GM23338 (cell line): ENCODE results near the gene NR5A2. TPM values are rescaled to one million over a fixed set of nuclear protein-coding genes. Genes with fewer than 3 reads are reported as not detected.

Experiments
- ATAC-seq: fragments of 200-7000 bp; cut with Tn5 transposase; 3 replicates; pipeline ENCODE4 v1.9.1; 2020
- DNase-seq: peaks from one replicate; pipeline ENCODE4 v3.0.0-alpha.2; 2015; ENCODE audit warnings: low spot score
- H2AFZ ChIP-seq: fragments of 200-600 bp; sonication (generic); 2 replicates; pipeline ENCODE4 v1.8.0; 2016; ENCODE audit warnings: antibody characterized with exemption, mild to moderate bottlenecking, moderate library complexity
- H3F3A ChIP-seq: fragments of 200-600 bp; sonication (generic); replicated peaks from 2 replicates; pipeline ENCODE4 v1.8.0; 2017; ENCODE audit warnings: antibody characterized with exemption, mixed run types, low read depth
- H3K27ac ChIP-seq: fragments of 200-600 bp; sonication (generic); 2 replicates; pipeline ENCODE4 v1.6.1; 2016; ENCODE audit warnings: low read depth
- H3K27me3 ChIP-seq: fragments of 200-600 bp; sonication (generic); 2 replicates; pipeline ENCODE4 v1.8.0; 2016; ENCODE audit warnings: mild to moderate bottlenecking, mixed run types, moderate library complexity; ENCODE audit not compliant: insufficient read depth
- H3K36me3 ChIP-seq: fragments of 200-600 bp; sonication (generic); 2 replicates; pipeline ENCODE4 v1.8.0; 2016; ENCODE audit warnings: mild to moderate bottlenecking; ENCODE audit not compliant: insufficient read depth
- H3K4me1 ChIP-seq: fragments of 200-600 bp; sonication (generic); 2 replicates; pipeline ENCODE4 v1.8.0; 2016; ENCODE audit warnings: mild to moderate bottlenecking, moderate library complexity; ENCODE audit not compliant: insufficient read depth
- H3K4me2 ChIP-seq: fragments of 200-600 bp; sonication (generic); 2 replicates; pipeline ENCODE4 v1.7.1; 2017; ENCODE audit warnings: mixed run types
- H3K4me3 ChIP-seq: fragments of 200-600 bp; sonication (generic); 2 replicates; pipeline ENCODE4 v1.6.1; 2016; ENCODE audit warnings: mixed run types
- H3K79me2 ChIP-seq: fragments of 200-600 bp; sonication (generic); replicated peaks from 2 replicates; pipeline ENCODE4 v1.8.0; 2017; ENCODE audit warnings: mild to moderate bottlenecking; ENCODE audit not compliant: insufficient read depth
- H3K9me2 ChIP-seq: fragments of 200-600 bp; sonication (generic); 2 replicates; pipeline ENCODE4 v1.8.0; 2017; ENCODE audit not compliant: insufficient read depth
- H4K20me1 ChIP-seq: fragments of 200-600 bp; sonication (generic); replicated peaks from 2 replicates; pipeline ENCODE4 v1.8.0; 2017; ENCODE audit warnings: mild to moderate bottlenecking; ENCODE audit not compliant: insufficient read depth
- H3K27ac Mint-ChIP-seq: 2 replicates; pipeline ENCODE4 v1.8.0; 2020; ENCODE audit warnings: inconsistent platforms, mild to moderate bottlenecking, moderate library complexity, mixed read lengths
- H3K27me3 Mint-ChIP-seq: 3 replicates; pipeline ENCODE4 v1.8.0; 2022; ENCODE audit warnings: low read depth, mild to moderate bottlenecking, moderate library complexity, mixed read lengths, inconsistent platforms; ENCODE audit not compliant: insufficient read depth, poor library complexity
- H3K36me3 Mint-ChIP-seq: 3 replicates; pipeline ENCODE4 v1.8.0; 2021; ENCODE audit warnings: low read depth, mild to moderate bottlenecking, inconsistent platforms, moderate library complexity, mixed read lengths
- H3K4me1 Mint-ChIP-seq: 3 replicates; pipeline ENCODE4 v1.8.0; 2020; ENCODE audit warnings: mild to moderate bottlenecking, inconsistent platforms, mixed read lengths
- H3K4me3 Mint-ChIP-seq: 3 replicates; pipeline ENCODE4 v1.8.0; 2021; ENCODE audit warnings: moderate library complexity, mild to moderate bottlenecking, inconsistent platforms, mixed read lengths
- H3K9me3 Mint-ChIP-seq: 3 replicates; pipeline ENCODE4 v1.8.0; 2020; ENCODE audit warnings: moderate library complexity, mild to moderate bottlenecking, inconsistent platforms, mixed read lengths
- CREB1 ChIP-seq: fragments of 250-450 bp; sonication (Bioruptor Pico); IDR thresholded peaks from 2 replicates; pipeline ENCODE4 v1.5.0; 2020; ENCODE audit warnings: low read depth, mild to moderate bottlenecking, moderate library complexity
- EZH2 ChIP-seq: fragments of 200-600 bp; sonication (generic); IDR thresholded peaks from one replicate; pipeline ENCODE4 v1.8.0; 2017; ENCODE audit warnings: antibody characterized with exemption, mild to moderate bottlenecking, low read depth; ENCODE audit not compliant: unreplicated experiment
- EZH2phosphoT487 ChIP-seq: fragments of 200-600 bp; sonication (generic); IDR thresholded peaks from one replicate; pipeline ENCODE4 v1.8.1; 2018; ENCODE audit warnings: antibody characterized with exemption; ENCODE audit not compliant: unreplicated experiment
- JUNB ChIP-seq: IDR thresholded peaks from one replicate; pipeline ENCODE4 v1.6.1; 2016; ENCODE audit warnings: antibody characterized with exemption; ENCODE audit not compliant: unreplicated experiment
- NANOG ChIP-seq: IDR thresholded peaks from 2 replicates; pipeline ENCODE4 v1.6.1; 2016; ENCODE audit warnings: antibody characterized with exemption, borderline replicate concordance
- POLR2AphosphoS5 ChIP-seq: IDR thresholded peaks from 2 replicates; pipeline ENCODE4 v1.6.1; 2016; ENCODE audit warnings: antibody characterized with exemption, low read depth
- STAT1 ChIP-seq: IDR thresholded peaks from one replicate; pipeline ENCODE4 v1.6.1; 2016; ENCODE audit warnings: antibody characterized with exemption; ENCODE audit not compliant: unreplicated experiment
- ZNF114 ChIP-seq: fragments of 250-450 bp; sonication (Bioruptor Pico); IDR thresholded peaks from 2 replicates; pipeline ENCODE4 v1.5.0; 2020; ENCODE audit warnings: mild to moderate bottlenecking, moderate library complexity
- ZNF331 ChIP-seq: fragments of 250-450 bp; sonication (Bioruptor Pico); IDR thresholded peaks from 2 replicates; pipeline ENCODE4 v1.5.0; 2020; ENCODE audit warnings: low read depth, mild to moderate bottlenecking, moderate library complexity
- polyA plus RNA-seq: library from polyadenylated mRNA; unstranded; fragments of >200 nt; fragmentation: Nextera tagmentation; extraction: Ambion mirVana; gene quantifications from 2 replicates; pipeline ENCODE4 v1.2.1, GENCODE V29; 2016
- total RNA-seq: library from RNA; depleted of rRNA; stranded (reverse); fragments of >200 nt; shearing (Covaris generic); gene quantifications from 2 replicates; pipeline ENCODE4 v1.2.3, GENCODE V29; 2014
- TF ChIP-seq, protein P1 (sequence below): IDR thresholded peaks from 2 replicates; pipeline ENCODE4 v1.6.1; 2016; ENCODE audit warnings: antibody characterized with exemption
- TF ChIP-seq, protein P2 (sequence below): IDR thresholded peaks from one replicate; pipeline ENCODE4 v1.6.1; 2018; ENCODE audit warnings: antibody characterized with exemption; ENCODE audit not compliant: unreplicated experiment
- TF ChIP-seq, protein P3 (sequence below), 2 experiments: fragments of 200-600 bp in 1 of 2; sonication (generic) in 1 of 2; conservative IDR thresholded peaks; 2 replicates each; pipeline versions ENCODE4 v1.5.1 to v1.6.1; 2016 to 2017; ENCODE audit warnings: antibody characterized with exemption in 2 of 2, low read depth in 2 of 2, mild to moderate bottlenecking in 2 of 2, moderate library complexity in 1 of 2
- TF ChIP-seq, protein P4 (sequence below): fragments of 250-450 bp; sonication (Bioruptor Pico); IDR thresholded peaks from 2 replicates; pipeline ENCODE4 v1.5.0; 2020; ENCODE audit warnings: mild to moderate bottlenecking, moderate library complexity

NR5A2 gene
- total and polyA plus RNA-seq, 2 experiments from 2014 or later = 4.4 to 13.1 TPM

DNA sequence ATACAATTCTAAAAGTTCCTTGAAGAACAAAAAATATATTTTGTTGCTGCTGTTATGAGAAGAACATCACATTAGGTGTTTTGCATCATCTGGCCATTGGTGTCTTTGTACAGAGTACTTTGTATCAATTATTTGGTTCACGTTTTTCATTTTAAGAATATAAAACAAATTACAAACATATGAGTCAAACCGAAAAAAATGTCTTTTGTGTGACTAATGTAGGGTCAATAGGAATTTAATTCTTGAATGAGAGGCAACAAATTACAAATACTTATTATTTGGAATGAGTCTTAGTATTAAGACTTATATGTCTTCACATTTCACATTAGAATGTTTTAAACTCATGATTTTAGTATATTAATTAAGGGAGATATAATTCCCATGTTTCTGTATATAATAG is 54.8 kb downstream of the NR5A2 start:
- TF ChIP-seq ZNF114 (CRISPR knock-in tag) (no peak), CREB1 (no peak), POLR2AphosphoS5 (no peak), EZH2 (no peak), STAT1 (no peak), JUNB (no peak), ZNF331 (CRISPR knock-in tag) (no peak), EZH2phosphoT487 (no peak), NANOG (no peak)
- TF ChIP-seq, protein P1, sequence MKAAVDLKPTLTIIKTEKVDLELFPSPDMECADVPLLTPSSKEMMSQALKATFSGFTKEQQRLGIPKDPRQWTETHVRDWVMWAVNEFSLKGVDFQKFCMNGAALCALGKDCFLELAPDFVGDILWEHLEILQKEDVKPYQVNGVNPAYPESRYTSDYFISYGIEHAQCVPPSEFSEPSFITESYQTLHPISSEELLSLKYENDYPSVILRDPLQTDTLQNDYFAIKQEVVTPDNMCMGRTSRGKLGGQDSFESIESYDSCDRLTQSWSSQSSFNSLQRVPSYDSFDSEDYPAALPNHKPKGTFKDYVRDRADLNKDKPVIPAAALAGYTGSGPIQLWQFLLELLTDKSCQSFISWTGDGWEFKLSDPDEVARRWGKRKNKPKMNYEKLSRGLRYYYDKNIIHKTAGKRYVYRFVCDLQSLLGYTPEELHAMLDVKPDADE = no peak
- TF ChIP-seq, protein P2, sequence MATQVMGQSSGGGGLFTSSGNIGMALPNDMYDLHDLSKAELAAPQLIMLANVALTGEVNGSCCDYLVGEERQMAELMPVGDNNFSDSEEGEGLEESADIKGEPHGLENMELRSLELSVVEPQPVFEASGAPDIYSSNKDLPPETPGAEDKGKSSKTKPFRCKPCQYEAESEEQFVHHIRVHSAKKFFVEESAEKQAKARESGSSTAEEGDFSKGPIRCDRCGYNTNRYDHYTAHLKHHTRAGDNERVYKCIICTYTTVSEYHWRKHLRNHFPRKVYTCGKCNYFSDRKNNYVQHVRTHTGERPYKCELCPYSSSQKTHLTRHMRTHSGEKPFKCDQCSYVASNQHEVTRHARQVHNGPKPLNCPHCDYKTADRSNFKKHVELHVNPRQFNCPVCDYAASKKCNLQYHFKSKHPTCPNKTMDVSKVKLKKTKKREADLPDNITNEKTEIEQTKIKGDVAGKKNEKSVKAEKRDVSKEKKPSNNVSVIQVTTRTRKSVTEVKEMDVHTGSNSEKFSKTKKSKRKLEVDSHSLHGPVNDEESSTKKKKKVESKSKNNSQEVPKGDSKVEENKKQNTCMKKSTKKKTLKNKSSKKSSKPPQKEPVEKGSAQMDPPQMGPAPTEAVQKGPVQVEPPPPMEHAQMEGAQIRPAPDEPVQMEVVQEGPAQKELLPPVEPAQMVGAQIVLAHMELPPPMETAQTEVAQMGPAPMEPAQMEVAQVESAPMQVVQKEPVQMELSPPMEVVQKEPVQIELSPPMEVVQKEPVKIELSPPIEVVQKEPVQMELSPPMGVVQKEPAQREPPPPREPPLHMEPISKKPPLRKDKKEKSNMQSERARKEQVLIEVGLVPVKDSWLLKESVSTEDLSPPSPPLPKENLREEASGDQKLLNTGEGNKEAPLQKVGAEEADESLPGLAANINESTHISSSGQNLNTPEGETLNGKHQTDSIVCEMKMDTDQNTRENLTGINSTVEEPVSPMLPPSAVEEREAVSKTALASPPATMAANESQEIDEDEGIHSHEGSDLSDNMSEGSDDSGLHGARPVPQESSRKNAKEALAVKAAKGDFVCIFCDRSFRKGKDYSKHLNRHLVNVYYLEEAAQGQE = no peak
- TF ChIP-seq, protein P3, sequence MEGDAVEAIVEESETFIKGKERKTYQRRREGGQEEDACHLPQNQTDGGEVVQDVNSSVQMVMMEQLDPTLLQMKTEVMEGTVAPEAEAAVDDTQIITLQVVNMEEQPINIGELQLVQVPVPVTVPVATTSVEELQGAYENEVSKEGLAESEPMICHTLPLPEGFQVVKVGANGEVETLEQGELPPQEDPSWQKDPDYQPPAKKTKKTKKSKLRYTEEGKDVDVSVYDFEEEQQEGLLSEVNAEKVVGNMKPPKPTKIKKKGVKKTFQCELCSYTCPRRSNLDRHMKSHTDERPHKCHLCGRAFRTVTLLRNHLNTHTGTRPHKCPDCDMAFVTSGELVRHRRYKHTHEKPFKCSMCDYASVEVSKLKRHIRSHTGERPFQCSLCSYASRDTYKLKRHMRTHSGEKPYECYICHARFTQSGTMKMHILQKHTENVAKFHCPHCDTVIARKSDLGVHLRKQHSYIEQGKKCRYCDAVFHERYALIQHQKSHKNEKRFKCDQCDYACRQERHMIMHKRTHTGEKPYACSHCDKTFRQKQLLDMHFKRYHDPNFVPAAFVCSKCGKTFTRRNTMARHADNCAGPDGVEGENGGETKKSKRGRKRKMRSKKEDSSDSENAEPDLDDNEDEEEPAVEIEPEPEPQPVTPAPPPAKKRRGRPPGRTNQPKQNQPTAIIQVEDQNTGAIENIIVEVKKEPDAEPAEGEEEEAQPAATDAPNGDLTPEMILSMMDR (conservative IDR thresholded peaks at IDR 0.05; ENCODE audit: low read depth in 2 of 2) = no peak
- TF ChIP-seq, protein P4, sequence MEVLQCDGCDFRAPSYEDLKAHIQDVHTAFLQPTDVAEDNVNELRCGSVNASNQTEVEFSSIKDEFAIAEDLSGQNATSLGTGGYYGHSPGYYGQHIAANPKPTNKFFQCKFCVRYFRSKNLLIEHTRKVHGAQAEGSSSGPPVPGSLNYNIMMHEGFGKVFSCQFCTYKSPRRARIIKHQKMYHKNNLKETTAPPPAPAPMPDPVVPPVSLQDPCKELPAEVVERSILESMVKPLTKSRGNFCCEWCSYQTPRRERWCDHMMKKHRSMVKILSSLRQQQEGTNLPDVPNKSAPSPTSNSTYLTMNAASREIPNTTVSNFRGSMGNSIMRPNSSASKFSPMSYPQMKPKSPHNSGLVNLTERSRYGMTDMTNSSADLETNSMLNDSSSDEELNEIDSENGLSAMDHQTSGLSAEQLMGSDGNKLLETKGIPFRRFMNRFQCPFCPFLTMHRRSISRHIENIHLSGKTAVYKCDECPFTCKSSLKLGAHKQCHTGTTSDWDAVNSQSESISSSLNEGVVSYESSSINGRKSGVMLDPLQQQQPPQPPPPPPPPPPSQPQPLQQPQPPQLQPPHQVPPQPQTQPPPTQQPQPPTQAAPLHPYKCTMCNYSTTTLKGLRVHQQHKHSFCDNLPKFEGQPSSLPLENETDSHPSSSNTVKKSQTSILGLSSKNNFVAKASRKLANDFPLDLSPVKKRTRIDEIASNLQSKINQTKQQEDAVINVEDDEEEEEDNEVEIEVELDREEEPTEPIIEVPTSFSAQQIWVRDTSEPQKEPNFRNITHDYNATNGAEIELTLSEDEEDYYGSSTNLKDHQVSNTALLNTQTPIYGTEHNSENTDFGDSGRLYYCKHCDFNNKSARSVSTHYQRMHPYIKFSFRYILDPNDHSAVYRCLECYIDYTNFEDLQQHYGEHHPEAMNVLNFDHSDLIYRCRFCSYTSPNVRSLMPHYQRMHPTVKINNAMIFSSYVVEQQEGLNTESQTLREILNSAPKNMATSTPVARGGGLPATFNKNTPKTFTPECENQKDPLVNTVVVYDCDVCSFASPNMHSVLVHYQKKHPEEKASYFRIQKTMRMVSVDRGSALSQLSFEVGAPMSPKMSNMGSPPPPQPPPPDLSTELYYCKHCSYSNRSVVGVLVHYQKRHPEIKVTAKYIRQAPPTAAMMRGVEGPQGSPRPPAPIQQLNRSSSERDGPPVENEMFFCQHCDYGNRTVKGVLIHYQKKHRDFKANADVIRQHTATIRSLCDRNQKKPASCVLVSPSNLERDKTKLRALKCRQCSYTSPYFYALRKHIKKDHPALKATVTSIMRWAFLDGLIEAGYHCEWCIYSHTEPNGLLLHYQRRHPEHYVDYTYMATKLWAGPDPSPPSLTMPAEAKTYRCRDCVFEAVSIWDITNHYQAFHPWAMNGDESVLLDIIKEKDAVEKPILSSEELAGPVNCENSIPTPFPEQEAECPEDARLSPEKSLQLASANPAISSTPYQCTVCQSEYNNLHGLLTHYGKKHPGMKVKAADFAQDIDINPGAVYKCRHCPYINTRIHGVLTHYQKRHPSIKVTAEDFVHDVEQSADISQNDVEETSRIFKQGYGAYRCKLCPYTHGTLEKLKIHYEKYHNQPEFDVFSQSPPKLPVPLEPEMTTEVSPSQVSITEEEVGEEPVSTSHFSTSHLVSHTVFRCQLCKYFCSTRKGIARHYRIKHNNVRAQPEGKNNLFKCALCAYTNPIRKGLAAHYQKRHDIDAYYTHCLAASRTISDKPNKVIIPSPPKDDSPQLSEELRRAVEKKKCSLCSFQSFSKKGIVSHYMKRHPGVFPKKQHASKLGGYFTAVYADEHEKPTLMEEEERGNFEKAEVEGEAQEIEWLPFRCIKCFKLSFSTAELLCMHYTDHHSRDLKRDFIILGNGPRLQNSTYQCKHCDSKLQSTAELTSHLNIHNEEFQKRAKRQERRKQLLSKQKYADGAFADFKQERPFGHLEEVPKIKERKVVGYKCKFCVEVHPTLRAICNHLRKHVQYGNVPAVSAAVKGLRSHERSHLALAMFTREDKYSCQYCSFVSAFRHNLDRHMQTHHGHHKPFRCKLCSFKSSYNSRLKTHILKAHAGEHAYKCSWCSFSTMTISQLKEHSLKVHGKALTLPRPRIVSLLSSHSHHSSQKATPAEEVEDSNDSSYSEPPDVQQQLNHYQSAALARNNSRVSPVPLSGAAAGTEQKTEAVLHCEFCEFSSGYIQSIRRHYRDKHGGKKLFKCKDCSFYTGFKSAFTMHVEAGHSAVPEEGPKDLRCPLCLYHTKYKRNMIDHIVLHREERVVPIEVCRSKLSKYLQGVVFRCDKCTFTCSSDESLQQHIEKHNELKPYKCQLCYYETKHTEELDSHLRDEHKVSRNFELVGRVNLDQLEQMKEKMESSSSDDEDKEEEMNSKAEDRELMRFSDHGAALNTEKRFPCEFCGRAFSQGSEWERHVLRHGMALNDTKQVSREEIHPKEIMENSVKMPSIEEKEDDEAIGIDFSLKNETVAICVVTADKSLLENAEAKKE (CRISPR knock-in tag) = no peak
- no peaks in the 10 kb centered on the region for H3K36me3 Mint-ChIP-seq
- peaks cover 41% of the 10 kb centered on the region for H3K4me1 Mint-ChIP-seq
- no peaks in the 10 kb centered on the region for H3K9me3 Mint-ChIP-seq
- Histone ChIP-seq H3K27me3 (no peaks in the 10 kb centered on the region), H4K20me1 (no peaks in the 10 kb centered on the region; the same call in 1 of the 2 replicates), H3K4me2 (peak overlapping the region; percentile 50; the same call in 1 of the 2 replicates), H3K79me2 (no peaks in the 10 kb centered on the region; the same call in 1 of the 2 replicates), H3K9me2 (no peaks in the 10 kb centered on the region), H3K36me3 (no peaks in the 10 kb centered on the region), H3F3A (no peaks in the 10 kb centered on the region), H3K4me3 (no peak overlapping the region), H3K4me1 (peaks cover 18% of the 10 kb centered on the region), H2AFZ (no peak overlapping the region), H3K27ac (no peak overlapping the region)
- no peak for ATAC-seq
- H3K27me3 Mint-ChIP-seq = peaks cover 7% of the 10 kb centered on the region
- DNase-seq = no peak
- H3K4me3 Mint-ChIP-seq = no peak overlapping the region
- no peak overlapping the region for H3K27ac Mint-ChIP-seq
